ENCODE measurements around the gene EIF5AL1. TPM values are rescaled to one million over a fixed set of nuclear protein-coding genes. Genes with fewer than 3 reads are reported as not detected.

Gene EIF5AL1
- total and polyA plus RNA-seq, 9 of the 15 experiments (the other 6 are each of a cell fraction or from before 2014, with no cell fraction given) = 0.03 to 3.4 (median 0.53) TPM; not detected in 1

GRCh38 chr10:79488870-79489269 lies 23.5 kb upstream of the EIF5AL1 start (continued):
- TF ChIP-seq ZNF512 (tag; IDR thresholded peaks at IDR 0.05) (no peak), CTCFL (IDR thresholded peaks at IDR 0.05; ENCODE audit: borderline replicate concordance, insufficient read depth, low read depth, low read length, poor library complexity, severe bottlenecking) (no peak), HDAC8 (tag; IDR thresholded peaks at IDR 0.05) (0 out of 2 replicates have a peak, but pooled peaks have one; percentile 12), SLC30A9 (CRISPR knock-in tag; IDR thresholded peaks at IDR 0.05) (no peak), POLR2A (conservative IDR thresholded peaks at IDR 0.05) (no peak), NR1H2 (CRISPR knock-in tag; IDR thresholded peaks at IDR 0.05) (no peak), ARNT (IDR thresholded peaks at IDR 0.05) (no peak), FOXP1 (CRISPR knock-in tag; IDR thresholded peaks at IDR 0.05) (no peak), PHB2 (IDR thresholded peaks at IDR 0.05; ENCODE audit: low read depth) (no peak), KHSRP (IDR thresholded peaks at IDR 0.05) (no peak), CREM (IDR thresholded peaks at IDR 0.05; ENCODE audit: low read depth) (peak; percentile 32; the same call in 1 of the 2 replicates), GABPB1 (CRISPR knock-in tag; IDR thresholded peaks at IDR 0.05) (no peak), CEBPZ (IDR thresholded peaks at IDR 0.05; ENCODE audit: borderline replicate concordance, low read depth, low read length) (no peak), NFIC (IDR thresholded peaks at IDR 0.05) (no peak), ZBTB5 (IDR thresholded peaks at IDR 0.05) (no peak), ELF1 (tag; IDR thresholded peaks at IDR 0.05) (peak; percentile 73; the same call in 1 of the 2 replicates)
